Central memory CD4-positive, alpha-beta T cell (primary cell): Measurements from ENCODE around the gene KLC1.

Experiments used
- DNase-seq: peaks from one replicate; pipeline ENCODE4 v3.0.0; 2022

Gene KLC1

GRCh38 chr14:103659631-103660030 is 30.6 kb downstream of the KLC1 start:
- DNase-seq, result no peak

- no peak for DNase-seq
Measured at GRCh38 chr14:103662029-103662428, 33.0 kb downstream of the KLC1 start.

- no peak for DNase-seq
Measured at GRCh38 chr14:103662591-103662990, 33.6 kb downstream of the KLC1 start.

GRCh38 chr14:103663506-103663905 is 34.5 kb downstream of the KLC1 start:
- no peak for DNase-seq

- DNase-seq, result no peak
Measured at GRCh38 chr14:103667671-103668070, 38.7 kb downstream of the KLC1 start.

GRCh38 chr14:103668117-103668516 is 39.1 kb downstream of the KLC1 start:
- no peak for DNase-seq

GRCh38 chr14:103669370-103669769 is 40.4 kb downstream of the KLC1 start:
- no peak for DNase-seq

- DNase-seq, result no peak
Measured at GRCh38 chr14:103671911-103672310, 42.9 kb downstream of the KLC1 start.

GRCh38 chr14:103675957-103676356 is 46.9 kb downstream of the KLC1 start:
- no peak for DNase-seq

GRCh38 chr14:103676881-103677675 is 48.1 kb downstream of the KLC1 start:
- DNase-seq, result no peak

- DNase-seq, result peak; percentile 9
Measured at GRCh38 chr14:103679351-103679750, 50.3 kb downstream of the KLC1 start.

- no peak for DNase-seq
Measured at GRCh38 chr14:103680491-103681231, 51.6 kb downstream of the KLC1 start.

- DNase-seq, result no peak
Measured at GRCh38 chr14:103683139-103683538, 54.1 kb downstream of the KLC1 start.

- no peak for DNase-seq
Measured at GRCh38 chr14:103684471-103684870, 55.5 kb downstream of the KLC1 start.

- DNase-seq, result no peak
Measured at GRCh38 chr14:103684871-103685270, 55.9 kb downstream of the KLC1 start.

GRCh38 chr14:103685276-103686211 is 56.5 kb downstream of the KLC1 start:
- DNase-seq, result no peak

- no peak for DNase-seq
Measured at GRCh38 chr14:103686831-103687485, 57.9 kb downstream of the KLC1 start.

GRCh38 chr14:103687712-103688111 is 58.7 kb downstream of the KLC1 start:
- no peak for DNase-seq

GRCh38 chr14:103688441-103688840 is 59.4 kb downstream of the KLC1 start:
- no peak for DNase-seq

GRCh38 chr14:103688906-103689902 is 60.2 kb downstream of the KLC1 start:
- DNase-seq, result no peak

GRCh38 chr14:103690332-103690731 is 61.3 kb downstream of the KLC1 start:
- DNase-seq, result no peak
